CD14-positive monocyte (primary cell): ENCODE data around the gene CHRD. TPM values are rescaled to one million over a fixed set of nuclear protein-coding genes. Genes with fewer than 3 reads are reported as not detected.

Experiments used
- DNase-seq, 3 donors: peaks; one replicate each; pipeline ENCODE4 v3.0.0-alpha.2; 2011 to 2022
- H2AFZ ChIP-seq: 2 replicates; pipeline ENCODE4 v1.6.0; 2012; ENCODE audit warnings: mild to moderate bottlenecking, low read depth, low read length, inconsistent platforms; ENCODE audit not compliant: insufficient read depth, poor library complexity, severe bottlenecking
- H3K27ac ChIP-seq, 2 donors: 1 replicate in 1 of 2; 2 replicates in 1 of 2; pipeline ENCODE4 v1.5.1; 2012 to 2013; ENCODE audit warnings: low read length in 2 of 2, control low read depth in 1 of 2, inconsistent platforms in 1 of 2, low read depth in 1 of 2, mild to moderate bottlenecking in 1 of 2
- H3K27me3 ChIP-seq, 2 donors: one replicate each; pipeline versions ENCODE4 v1.6.0 to v1.6.1; 2011 to 2013; ENCODE audit warnings: low read length in 2 of 2; ENCODE audit not compliant: control insufficient read depth in 2 of 2, insufficient read depth in 2 of 2
- H3K36me3 ChIP-seq, 2 donors: replicated peaks in 1 of 2; 1 replicate in 1 of 2; 2 replicates in 1 of 2; pipeline versions ENCODE4 v1.5.1 to v1.6.1; 2012 to 2013; ENCODE audit warnings: low read length in 2 of 2, control low read depth in 1 of 2, inconsistent platforms in 1 of 2, mild to moderate bottlenecking in 1 of 2; ENCODE audit not compliant: insufficient read depth in 2 of 2, control insufficient read depth in 1 of 2
- H3K4me1 ChIP-seq, 2 donors: 1 replicate in 1 of 2; 2 replicates in 1 of 2; pipeline versions ENCODE4 v1.5.1 to v1.6.1; 2012 to 2013; ENCODE audit warnings: low read length in 2 of 2, control low read depth in 1 of 2, inconsistent platforms in 1 of 2, mild to moderate bottlenecking in 1 of 2, moderate library complexity in 1 of 2; ENCODE audit not compliant: insufficient read depth in 2 of 2, control insufficient read depth in 1 of 2
- H3K4me2 ChIP-seq: replicated peaks from 2 replicates; pipeline ENCODE3; 2012; ENCODE audit warnings: low read length, moderate library complexity, mild to moderate bottlenecking; ENCODE audit not compliant: poor library complexity, severe bottlenecking; ENCODE audit errors: extremely low read depth
- H3K4me3 ChIP-seq, 3 experiments: fragments of 200-600 bp in 1 of 3; sonication (generic) in 1 of 3; replicated peaks in 1 of 3; 1 replicate in 2 of 3; 2 replicates in 1 of 3; pipeline ENCODE4 v1.5.1; 2011 to 2013; ENCODE audit warnings: low read length in 3 of 3, mild to moderate bottlenecking in 3 of 3, control low read depth in 2 of 3, low read depth in 2 of 3, inconsistent platforms in 1 of 3, moderate library complexity in 1 of 3
- H3K79me2 ChIP-seq: 2 replicates; pipeline ENCODE4 v1.6.0; 2012; ENCODE audit warnings: mild to moderate bottlenecking, control low read depth, inconsistent platforms, low read length, moderate library complexity; ENCODE audit not compliant: insufficient read depth
- H3K9ac ChIP-seq: 2 replicates; pipeline ENCODE4 v1.6.0; 2017; ENCODE audit warnings: low read length, mild to moderate bottlenecking; ENCODE audit not compliant: insufficient read depth, poor library complexity, severe bottlenecking
- H3K9me3 ChIP-seq, 2 donors: replicated peaks in 1 of 2; 1 replicate in 1 of 2; 2 replicates in 1 of 2; pipeline versions ENCODE4 v1.5.1 to v1.6.1; 2012 to 2013; ENCODE audit warnings: low read length in 2 of 2, control low read depth in 1 of 2; ENCODE audit not compliant: control insufficient read depth in 1 of 2, insufficient read depth in 1 of 2
- H4K20me1 ChIP-seq: 2 replicates; pipeline ENCODE4 v1.6.0; 2012; ENCODE audit warnings: mild to moderate bottlenecking, low read length, control low read depth, moderate library complexity; ENCODE audit not compliant: insufficient read depth
- H3K27ac Mint-ChIP-seq, 7 donors: one replicate each; pipeline ENCODE4 v1.8.0; 2020; ENCODE audit warnings: mild to moderate bottlenecking in 7 of 7, mixed read lengths in 7 of 7, moderate library complexity in 6 of 7, inconsistent platforms in 2 of 7
- H3K27me3 Mint-ChIP-seq, 3 donors: one replicate each; pipeline ENCODE4 v1.8.0; 2021 to 2022; ENCODE audit warnings: low read depth in 3 of 3, mild to moderate bottlenecking in 3 of 3, mixed read lengths in 3 of 3, moderate library complexity in 3 of 3, inconsistent platforms in 1 of 3
- H3K36me3 Mint-ChIP-seq, 2 donors: one replicate each; pipeline ENCODE4 v1.8.0; 2020; ENCODE audit warnings: mixed read lengths in 2 of 2, inconsistent platforms in 1 of 2, mild to moderate bottlenecking in 1 of 2
- H3K4me1 Mint-ChIP-seq: one replicate; pipeline ENCODE4 v1.8.0; 2020; ENCODE audit warnings: mild to moderate bottlenecking, mixed read lengths
- H3K4me3 Mint-ChIP-seq, 2 donors: one replicate each; pipeline ENCODE4 v1.8.0; 2020; ENCODE audit warnings: mild to moderate bottlenecking in 2 of 2, mixed read lengths in 2 of 2, moderate library complexity in 1 of 2
- H3K9me3 Mint-ChIP-seq, 7 donors: one replicate each; pipeline ENCODE4 v1.8.0; 2020 to 2022; ENCODE audit warnings: mixed read lengths in 7 of 7, mild to moderate bottlenecking in 6 of 7, moderate library complexity in 6 of 7, inconsistent platforms in 2 of 7
- WGBS: methylation state at CpG from one replicate; pipeline ENCODE4 v1.1.5; 2013; ENCODE audit warnings: missing lambda C conversion rate; ENCODE audit not compliant: insufficient coverage; 5-methylcytosine and 5-hydroxymethylcytosine counted together
- intact Hi-C, 2 donors: fragments of 100-400 bp; cut with micrococcal nuclease; formaldehyde crosslinking; loops; one replicate each; pipeline versions ENCODE4 v1.15.0 to v1.15.1; 2023
- polyA plus RNA-seq, 3 donors: library from polyadenylated mRNA; depleted of rRNA in 1 of 3; unstranded in 2 of 3; stranded (reverse) in 1 of 3; fragments of 300-500 nt in 2 of 3; fragments of >200 nt in 1 of 3; fragmentation: Illumina TruSeq in 2 of 3; gene quantifications; 1 replicate in 2 of 3; 2 replicates in 1 of 3; pipeline ENCODE4 v1.2.3, GENCODE V29; 2012 to 2021
- TF ChIP-seq, protein P1 (sequence below): fragments of 200-600 bp; IDR thresholded peaks from one replicate; pipeline ENCODE4 v1.8.0; 2022; ENCODE audit warnings: antibody characterized with exemption, mild to moderate bottlenecking

Gene CHRD
- polyA plus RNA-seq, 3 donors = 0.03 TPM; not detected in 2

DNA sequence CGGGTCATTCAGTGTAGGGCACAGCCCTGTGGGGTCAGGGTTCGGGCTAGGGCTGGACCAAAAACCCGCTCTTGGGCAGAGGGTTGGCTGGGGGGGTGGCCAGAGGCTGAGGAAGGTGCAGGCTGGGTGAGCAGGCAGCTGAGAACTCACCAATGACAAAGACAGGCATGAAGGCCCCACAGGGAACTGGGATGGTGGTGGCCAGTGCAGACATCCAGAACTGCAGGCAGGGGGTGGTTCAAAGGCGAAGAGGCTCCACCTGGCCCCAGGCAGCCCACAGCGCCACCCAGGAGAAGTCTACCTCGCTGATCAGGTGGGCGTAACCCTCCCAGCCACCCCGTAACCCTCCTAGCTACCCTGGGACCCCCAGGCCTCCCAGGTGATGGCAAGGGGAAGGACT is 25.1 kb upstream of the CHRD start:
- Histone ChIP-seq H3K36me3 (no peaks in the 10 kb centered on the region), H3K27ac (no peak overlapping the region), H3K79me2 (no peaks in the 10 kb centered on the region), H2AFZ (no peak overlapping the region), H4K20me1 (no peaks in the 10 kb centered on the region), H3K9me3 (no peaks in the 10 kb centered on the region), H3K4me3 (no peak overlapping the region), H3K27me3 (no peaks in the 10 kb centered on the region), H3K4me1 (no peaks in the 10 kb centered on the region), H3K9ac (no peak overlapping the region), H3K4me2 (no peak overlapping the region)
- peaks cover 0 to 1% (median 0%) of the 10 kb centered on the region in 7 donors for H3K9me3 Mint-ChIP-seq
- no peak for DNase-seq
- no peak overlapping the region for H3K4me3 Mint-ChIP-seq
- 78% methylated on average over 3 of the region's 8 CpGs for WGBS
- H3K27me3 Mint-ChIP-seq = peaks cover 4 to 8% (median 8%) of the 10 kb centered on the region in 3 donors
- intact Hi-C loops = no loop called here
- no peaks in the 10 kb centered on the region for H3K36me3 Mint-ChIP-seq
- no peaks in the 10 kb centered on the region for H3K4me1 Mint-ChIP-seq
- H3K27ac Mint-ChIP-seq = no peak overlapping the region
- TF ChIP-seq, protein P1, sequence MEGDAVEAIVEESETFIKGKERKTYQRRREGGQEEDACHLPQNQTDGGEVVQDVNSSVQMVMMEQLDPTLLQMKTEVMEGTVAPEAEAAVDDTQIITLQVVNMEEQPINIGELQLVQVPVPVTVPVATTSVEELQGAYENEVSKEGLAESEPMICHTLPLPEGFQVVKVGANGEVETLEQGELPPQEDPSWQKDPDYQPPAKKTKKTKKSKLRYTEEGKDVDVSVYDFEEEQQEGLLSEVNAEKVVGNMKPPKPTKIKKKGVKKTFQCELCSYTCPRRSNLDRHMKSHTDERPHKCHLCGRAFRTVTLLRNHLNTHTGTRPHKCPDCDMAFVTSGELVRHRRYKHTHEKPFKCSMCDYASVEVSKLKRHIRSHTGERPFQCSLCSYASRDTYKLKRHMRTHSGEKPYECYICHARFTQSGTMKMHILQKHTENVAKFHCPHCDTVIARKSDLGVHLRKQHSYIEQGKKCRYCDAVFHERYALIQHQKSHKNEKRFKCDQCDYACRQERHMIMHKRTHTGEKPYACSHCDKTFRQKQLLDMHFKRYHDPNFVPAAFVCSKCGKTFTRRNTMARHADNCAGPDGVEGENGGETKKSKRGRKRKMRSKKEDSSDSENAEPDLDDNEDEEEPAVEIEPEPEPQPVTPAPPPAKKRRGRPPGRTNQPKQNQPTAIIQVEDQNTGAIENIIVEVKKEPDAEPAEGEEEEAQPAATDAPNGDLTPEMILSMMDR = no peak

DNA sequence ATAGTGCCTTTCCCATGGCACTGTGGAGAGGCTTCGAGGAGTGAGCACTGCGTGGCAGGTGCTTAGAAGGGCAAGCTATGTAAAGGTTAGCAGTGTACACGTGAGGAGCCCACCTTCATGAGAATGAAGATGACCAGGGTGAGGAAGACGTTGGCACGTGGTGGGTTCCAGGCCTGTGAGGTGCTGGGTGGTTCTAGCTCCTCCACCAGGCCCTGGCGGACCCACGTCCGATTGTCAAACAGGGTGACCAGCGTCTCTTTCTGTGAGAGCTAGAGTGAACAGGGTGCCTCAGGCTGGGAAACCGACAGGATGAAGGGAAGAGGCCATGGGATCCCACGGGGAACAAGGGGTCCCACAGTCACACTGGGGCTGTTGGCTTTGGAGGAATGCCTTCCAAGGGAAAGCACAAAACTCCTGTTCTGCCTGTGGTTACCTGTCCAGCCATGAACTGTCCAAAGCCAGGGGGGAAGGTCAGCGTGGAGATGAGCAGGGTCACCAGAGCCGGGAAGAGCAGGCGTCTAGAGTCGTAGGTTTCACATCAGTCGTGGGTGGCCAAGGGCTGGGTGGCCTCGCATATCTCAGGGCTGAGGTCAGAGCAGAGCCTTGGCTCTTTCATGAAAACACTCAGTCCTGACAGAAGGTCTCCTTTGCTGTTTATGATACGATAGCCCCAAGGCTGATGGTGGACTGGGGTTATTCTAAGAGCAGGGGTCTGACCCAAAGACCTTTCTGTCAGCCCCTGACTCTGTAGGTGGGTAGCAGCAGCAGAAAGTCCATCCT is 24.4 kb upstream of the CHRD start:
- Mint-ChIP-seq H3K36me3 (no peaks in the 10 kb centered on the region), H3K27ac (no peak overlapping the region), H3K27me3 (peaks cover 10 to 13% (median 11%) of the 10 kb centered on the region in 3 donors), H3K4me1 (no peaks in the 10 kb centered on the region), H3K4me3 (no peak overlapping the region), H3K9me3 (peaks cover 0 to 1% (median 0%) of the 10 kb centered on the region in 7 donors)
- 97% methylated on average over 16 of the region's 18 CpGs for WGBS
- Histone ChIP-seq H3K4me1 (peaks cover 0 to under 1% of the 10 kb centered on the region in 2 donors), H3K4me2 (no peak overlapping the region), H3K9ac (no peak overlapping the region), H2AFZ (no peak overlapping the region), H4K20me1 (no peaks in the 10 kb centered on the region), H3K27ac (no peak overlapping the region), H3K27me3 (peaks cover 0 to 5% of the 10 kb centered on the region in 2 donors), H3K79me2 (no peaks in the 10 kb centered on the region), H3K4me3 (no peak overlapping the region), H3K36me3 (no peaks in the 10 kb centered on the region), H3K9me3 (no peaks in the 10 kb centered on the region)
- no peak for DNase-seq
- intact Hi-C loops = no loop called here
- TF ChIP-seq, protein P1 = no peak
